Measurements from ENCODE around the gene FOXR1.

Gene FOXR1

DNA sequence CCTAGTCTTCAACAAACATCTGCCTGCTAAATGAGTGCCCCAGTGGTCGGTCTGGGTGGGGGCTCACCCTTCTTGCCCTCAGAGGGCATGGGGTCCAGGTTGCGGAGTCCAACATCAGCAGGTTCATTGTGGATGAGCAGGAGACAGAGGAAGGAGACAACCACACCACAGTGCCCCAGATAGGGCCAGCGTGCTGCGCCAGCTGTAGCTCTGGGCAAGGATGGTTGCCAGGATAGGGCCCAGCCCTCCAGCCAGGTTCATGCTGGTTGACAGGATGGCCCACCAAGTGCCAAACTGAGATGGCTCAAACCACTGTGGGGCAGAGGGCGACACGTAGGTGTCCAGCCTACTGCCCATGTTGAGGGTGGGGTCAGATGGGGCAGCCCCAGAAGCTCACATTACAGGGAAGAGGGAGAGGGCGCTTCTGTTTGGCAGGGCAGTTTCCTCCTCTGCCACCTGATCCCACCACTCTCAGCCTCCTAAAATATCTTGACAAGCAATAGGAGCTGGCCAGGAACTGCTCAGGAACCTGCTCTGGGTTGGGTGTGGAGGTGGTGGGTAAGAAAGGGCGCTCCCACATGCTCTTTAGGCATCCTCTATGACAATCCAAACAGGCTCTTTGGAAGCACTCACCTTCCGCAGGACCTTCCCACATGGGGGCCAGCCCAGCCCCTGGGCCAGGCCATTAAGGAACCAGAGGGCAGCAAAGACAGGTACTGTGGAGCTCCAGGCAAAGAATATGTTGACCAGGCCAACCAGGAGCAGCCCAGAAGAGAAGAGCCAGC lies 56.2 kb downstream of the FOXR1 start:
- DNase-seq, result no peak

DNA sequence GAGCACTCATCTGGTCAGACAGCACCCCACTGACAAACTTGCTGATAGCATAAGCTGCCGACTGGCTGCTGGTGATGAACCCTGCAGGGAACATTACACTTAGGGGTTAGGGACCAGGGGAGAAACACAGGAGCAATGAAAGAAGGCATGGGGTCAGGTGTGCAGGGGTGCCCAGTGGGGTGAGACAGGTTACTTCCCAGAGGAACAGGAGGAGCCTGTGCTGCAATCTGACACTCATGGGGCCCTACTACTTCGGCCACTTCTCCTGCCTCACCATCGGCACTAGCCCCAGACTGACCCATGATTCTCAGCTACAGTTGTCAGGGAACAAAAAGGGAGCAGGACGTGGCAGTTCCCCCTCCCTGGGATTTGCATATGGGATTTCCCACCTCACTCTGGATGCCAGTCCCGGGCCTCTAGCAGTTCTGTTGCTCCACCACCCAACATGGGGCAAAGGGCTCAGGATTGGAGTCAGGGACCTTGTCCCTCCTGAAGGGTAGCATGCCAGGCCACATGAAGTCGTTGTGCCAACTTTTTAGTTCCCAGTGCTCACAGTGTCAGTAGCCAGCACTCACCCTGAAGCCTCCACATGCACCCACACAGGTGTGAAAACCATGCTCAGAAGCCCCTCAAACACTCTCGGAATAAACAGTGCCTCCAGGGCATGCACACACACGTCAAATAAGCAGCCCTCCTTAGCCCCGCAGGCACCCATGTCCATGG lies 56.9 kb downstream of the FOXR1 start:
- peak in 1 of 4 experiments; percentile 10 for DNase-seq

DNA sequence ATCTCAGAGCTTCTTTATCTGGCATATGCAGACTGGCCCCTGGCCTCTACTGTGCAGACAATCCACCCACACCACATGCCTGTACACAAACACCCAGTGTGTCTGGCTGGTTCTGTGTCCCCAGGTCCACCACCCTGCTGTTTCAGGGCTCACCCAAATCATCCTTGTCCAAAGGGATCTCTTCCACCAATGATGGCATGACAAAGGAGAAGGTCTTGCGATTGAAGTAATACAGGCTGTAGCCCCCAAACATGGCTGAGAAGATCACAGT lies 57.4 kb downstream of the FOXR1 start:
- DNase-seq, result no peak

DNA sequence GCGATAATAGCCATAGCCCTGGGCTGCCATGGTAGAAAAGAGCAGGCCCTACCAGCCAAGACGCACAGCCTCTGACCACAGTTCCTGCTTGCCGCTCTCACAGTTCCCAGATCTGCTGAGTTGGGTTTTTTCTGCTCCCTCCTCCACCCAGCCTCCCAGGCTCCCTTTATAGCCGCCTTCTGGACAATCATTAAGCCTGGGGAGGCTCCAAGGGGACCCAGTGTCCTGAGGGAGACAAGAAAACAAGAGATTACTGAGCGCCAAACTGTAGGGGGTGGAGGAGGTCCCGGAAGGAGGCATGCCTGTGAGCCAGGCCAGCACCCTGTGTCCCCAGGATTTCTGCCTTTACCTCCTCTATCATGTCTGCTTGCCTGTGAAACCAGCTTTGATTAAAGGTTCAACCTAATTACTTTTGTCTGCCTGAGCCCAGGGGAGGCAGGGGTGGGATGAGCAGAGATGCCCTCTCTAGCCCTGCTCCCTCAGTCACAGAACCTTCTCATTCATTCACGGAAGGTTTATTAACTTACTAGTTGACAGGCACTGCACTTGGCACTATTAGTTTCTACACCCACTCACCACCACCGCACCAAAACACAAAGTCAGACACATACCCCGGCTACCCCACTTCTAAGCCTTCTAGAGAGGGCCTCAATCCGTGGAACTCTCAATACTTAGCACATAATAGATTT lies 57.9 kb downstream of the FOXR1 start:
- DNase-seq, result peak; percentile 58 to 81 (median 75)

DNA sequence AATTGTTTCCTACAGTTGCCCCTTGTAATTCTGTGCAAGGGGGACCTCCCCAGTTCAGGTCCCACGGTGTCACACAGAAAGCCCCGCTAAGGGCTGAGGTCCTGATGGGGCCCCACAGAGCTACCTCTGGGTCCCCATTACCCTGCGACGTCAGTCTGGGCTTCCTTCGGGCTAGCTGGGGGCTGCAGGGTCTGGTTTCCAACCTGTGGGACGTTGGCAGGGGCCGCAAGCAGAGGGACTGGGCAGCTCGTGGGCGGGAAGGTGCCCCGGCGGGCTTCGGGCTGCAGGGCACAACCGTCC lies 58.4 kb downstream of the FOXR1 start:
- DNase-seq, result no peak

DNA sequence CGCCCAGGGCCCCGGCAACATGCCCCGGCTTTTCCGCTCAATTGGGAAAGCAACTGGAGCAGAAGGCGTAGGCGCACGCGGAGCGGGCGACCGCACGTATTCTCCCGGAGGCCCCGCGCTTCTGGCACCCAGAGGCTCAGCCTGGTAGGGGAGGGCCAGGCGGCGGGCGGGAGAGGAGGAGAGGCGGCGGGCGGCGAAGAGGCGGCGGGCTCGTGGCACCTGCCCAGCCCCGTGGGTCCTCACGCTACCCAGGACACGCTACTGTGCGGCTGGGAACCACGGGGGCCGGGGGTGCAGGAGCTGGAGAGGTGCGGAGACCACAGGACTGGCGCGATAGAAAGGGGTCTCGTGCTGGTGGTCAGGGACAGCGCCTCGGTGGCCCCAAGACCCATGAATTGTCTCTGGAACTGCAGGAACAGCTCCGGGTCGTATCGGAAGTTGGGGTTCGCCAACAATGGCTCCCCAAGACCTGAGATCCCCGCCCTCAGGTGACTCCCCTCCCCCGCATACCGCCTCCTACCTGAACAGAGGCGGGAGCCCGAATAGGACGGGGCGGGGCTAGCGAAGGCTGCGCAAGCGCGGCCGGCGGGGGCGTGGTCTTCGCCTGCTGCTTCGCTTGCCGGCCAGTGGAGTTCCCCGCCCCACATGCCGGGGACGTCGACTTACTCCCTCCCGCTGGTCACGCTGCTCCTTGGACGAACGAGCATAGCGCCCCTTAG lies 58.9 kb downstream of the FOXR1 start, which contains the start of gene SLC37A4:
Gene SLC37A4, minus strand, starts transcription at position 549 of the 719 bp plus-strand sequence.
- DNase-seq, result peak; percentile 98 to 99 (median 99)

All from suppressor macrophage (primary cell).